HG03469 (cell line): Measurements from ENCODE around the gene MED12L.
"Not testable (repeated sequence)": the region's sequence is repeated elsewhere in the genome, so short reads cannot be mapped to it uniquely, and the experiment has no call there.

Experiments used
- ATAC-seq: cut with Tn5 transposase; IDR thresholded peaks from one replicate; pipeline ENCODE4 v1.9.1; 2021; ENCODE audit warnings: mild to moderate bottlenecking, moderate library complexity, moderate number of reproducible peaks; ENCODE audit not compliant: unreplicated experiment

Gene MED12L

GRCh38 chr3:151085227-151085888 is at the start of gene MED12L:
MED12L (plus strand) TSS chr3:151085664; CDS start chr3:151086927, 1,263 bp downstream.
- ATAC-seq: no peak

- no peak for ATAC-seq
Measured at GRCh38 chr3:151037746-151038477, 47.6 kb upstream of the MED12L start.

GRCh38 chr3:151044706-151045105 is 40.8 kb upstream of the MED12L start:
- no peak for ATAC-seq

GRCh38 chr3:151047636-151048035 is 37.8 kb upstream of the MED12L start:
- no peak for ATAC-seq

GRCh38 chr3:151051533-151051932 is 33.9 kb upstream of the MED12L start:
- no peak for ATAC-seq

GRCh38 chr3:151052346-151052745 is 33.1 kb upstream of the MED12L start:
- no peak for ATAC-seq

GRCh38 chr3:151052756-151053155 is 32.7 kb upstream of the MED12L start:
- no peak for ATAC-seq

- no peak for ATAC-seq
Measured at GRCh38 chr3:151058740-151059139, 26.7 kb upstream of the MED12L start.

GRCh38 chr3:151062611-151063010 is 22.9 kb upstream of the MED12L start:
- no peak for ATAC-seq

GRCh38 chr3:151067158-151067557 is 18.3 kb upstream of the MED12L start:
- ATAC-seq: no peak

- ATAC-seq: not testable (repeated sequence)
Measured at GRCh38 chr3:151072842-151073241, 12.6 kb upstream of the MED12L start.

- no peak for ATAC-seq
Measured at GRCh38 chr3:151074256-151074655, 11.2 kb upstream of the MED12L start.

- no peak for ATAC-seq
Measured at GRCh38 chr3:151075869-151076562, 9.4 kb upstream of the MED12L start.

- no peak for ATAC-seq
Measured at GRCh38 chr3:151076626-151077025, 8.8 kb upstream of the MED12L start.

- ATAC-seq: not testable (repeated sequence)
Measured at GRCh38 chr3:151081082-151081481, 4.4 kb upstream of the MED12L start.

GRCh38 chr3:151082880-151083838 is 2.3 kb upstream of the MED12L start:
- ATAC-seq: no peak

- no peak for ATAC-seq
Measured at GRCh38 chr3:151084893-151085226, 604 bp upstream of the MED12L start.

GRCh38 chr3:151085889-151086483 is 522 bp downstream of the MED12L start:
- no peak for ATAC-seq

GRCh38 chr3:151086484-151087456 is 1.3 kb downstream of the MED12L start:
- peak; percentile 66 for ATAC-seq
